GM06990 (cell line): Measurements from ENCODE around the gene MCM3AP.

ENCODE experiments used
- DNase-seq: peaks from one replicate; pipeline ENCODE4 v3.0.0-alpha.2; 2011; ENCODE audit not compliant: insufficient read length; ENCODE audit errors: extremely low read depth
- H3K27me3 ChIP-seq: replicated peaks from 2 replicates; pipeline ENCODE4 v1.6.0; 2011; ENCODE audit warnings: low read length; ENCODE audit not compliant: control insufficient read depth, insufficient read depth
- H3K36me3 ChIP-seq: 2 replicates; pipeline ENCODE4 v1.5.1; 2011; ENCODE audit warnings: low read length; ENCODE audit not compliant: control insufficient read depth, insufficient read depth
- H3K4me3 ChIP-seq: replicated peaks from 2 replicates; pipeline ENCODE4 v1.5.1; 2011; ENCODE audit warnings: low read depth, mild to moderate bottlenecking, control low read depth, low read length
- TF ChIP-seq, protein P1 (sequence below): IDR thresholded peaks from 2 replicates; pipeline ENCODE4 v1.5.1; 2011; ENCODE audit warnings: low read length, control low read depth, mild to moderate bottlenecking, inconsistent platforms; ENCODE audit not compliant: insufficient read depth, poor library complexity, severe bottlenecking

Gene MCM3AP

DNA sequence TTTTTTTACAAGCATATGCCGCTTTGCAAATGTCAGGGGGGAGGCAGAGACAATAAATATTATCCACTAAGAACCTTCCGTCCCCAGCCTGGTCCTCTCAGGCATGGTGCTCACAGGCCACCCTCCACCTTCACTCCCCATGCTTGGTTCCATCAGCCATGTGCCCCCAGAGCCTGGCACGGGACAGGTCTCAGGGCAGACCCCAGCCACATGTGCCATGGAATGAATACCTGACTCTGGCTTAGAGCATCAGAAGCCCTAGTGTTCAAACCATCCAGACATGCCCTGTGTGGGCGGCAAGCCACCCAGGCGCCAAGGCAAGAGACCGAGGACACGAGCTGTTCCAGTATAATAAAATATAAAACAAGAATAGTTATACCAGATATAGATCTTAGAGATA lies 62.2 kb downstream of the MCM3AP start:
- TF ChIP-seq, protein P1, sequence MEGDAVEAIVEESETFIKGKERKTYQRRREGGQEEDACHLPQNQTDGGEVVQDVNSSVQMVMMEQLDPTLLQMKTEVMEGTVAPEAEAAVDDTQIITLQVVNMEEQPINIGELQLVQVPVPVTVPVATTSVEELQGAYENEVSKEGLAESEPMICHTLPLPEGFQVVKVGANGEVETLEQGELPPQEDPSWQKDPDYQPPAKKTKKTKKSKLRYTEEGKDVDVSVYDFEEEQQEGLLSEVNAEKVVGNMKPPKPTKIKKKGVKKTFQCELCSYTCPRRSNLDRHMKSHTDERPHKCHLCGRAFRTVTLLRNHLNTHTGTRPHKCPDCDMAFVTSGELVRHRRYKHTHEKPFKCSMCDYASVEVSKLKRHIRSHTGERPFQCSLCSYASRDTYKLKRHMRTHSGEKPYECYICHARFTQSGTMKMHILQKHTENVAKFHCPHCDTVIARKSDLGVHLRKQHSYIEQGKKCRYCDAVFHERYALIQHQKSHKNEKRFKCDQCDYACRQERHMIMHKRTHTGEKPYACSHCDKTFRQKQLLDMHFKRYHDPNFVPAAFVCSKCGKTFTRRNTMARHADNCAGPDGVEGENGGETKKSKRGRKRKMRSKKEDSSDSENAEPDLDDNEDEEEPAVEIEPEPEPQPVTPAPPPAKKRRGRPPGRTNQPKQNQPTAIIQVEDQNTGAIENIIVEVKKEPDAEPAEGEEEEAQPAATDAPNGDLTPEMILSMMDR = no peak
- no peak for DNase-seq
- Histone ChIP-seq H3K36me3 (peaks cover 16% of the 10 kb centered on the region), H3K27me3 (no peaks in the 10 kb centered on the region), H3K4me3 (no peak overlapping the region)

GRCh38 chr21:46222436-46223116 lies 62.8 kb downstream of the MCM3AP start:
- Histone ChIP-seq H3K4me3 (no peak overlapping the region), H3K27me3 (no peaks in the 10 kb centered on the region), H3K36me3 (peaks cover 16% of the 10 kb centered on the region)
- TF ChIP-seq, protein P1 = no peak
- DNase-seq = no peak

GRCh38 chr21:46221664-46222435 lies 63.6 kb downstream of the MCM3AP start:
- peaks cover 16% of the 10 kb centered on the region for H3K36me3 ChIP-seq
- no peaks in the 10 kb centered on the region for H3K27me3 ChIP-seq
- no peak for DNase-seq
- TF ChIP-seq, protein P1 = no peak
- no peak overlapping the region for H3K4me3 ChIP-seq

- Histone ChIP-seq H3K27me3 (no peaks in the 10 kb centered on the region), H3K36me3 (peaks cover 16% of the 10 kb centered on the region), H3K4me3 (no peak overlapping the region)
- DNase-seq = no peak
- TF ChIP-seq, protein P1 = no peak
These were observed 64.6 kb downstream of the MCM3AP start for GRCh38 chr21:46220847-46221246.

GRCh38 chr21:46220275-46220810 lies 65.1 kb downstream of the MCM3AP start:
- H3K4me3 ChIP-seq = no peak overlapping the region
- peaks cover 16% of the 10 kb centered on the region for H3K36me3 ChIP-seq
- DNase-seq = no peak
- H3K27me3 ChIP-seq = no peaks in the 10 kb centered on the region
- TF ChIP-seq, protein P1 = no peak
